GM20000 (cell line): ENCODE measurements around the gene FBXO45.
A peak's percentile ranks its signal among the peaks of the same experiment; 100 is the strongest.
"Not testable (repeated sequence)": the region's sequence is repeated elsewhere in the genome, so short reads cannot be mapped to it uniquely, and the experiment has no call there.

Source experiments
- DNase-seq: peaks from one replicate; pipeline ENCODE4 v3.0.0; 2012; ENCODE audit warnings: low spot score
- TF ChIP-seq, protein P1 (sequence below): IDR thresholded peaks from 2 replicates; pipeline ENCODE4 v1.5.1; 2012; ENCODE audit warnings: mild to moderate bottlenecking, control low read depth; ENCODE audit errors: extremely low read depth, missing control alignments

FBXO45 gene

DNA sequence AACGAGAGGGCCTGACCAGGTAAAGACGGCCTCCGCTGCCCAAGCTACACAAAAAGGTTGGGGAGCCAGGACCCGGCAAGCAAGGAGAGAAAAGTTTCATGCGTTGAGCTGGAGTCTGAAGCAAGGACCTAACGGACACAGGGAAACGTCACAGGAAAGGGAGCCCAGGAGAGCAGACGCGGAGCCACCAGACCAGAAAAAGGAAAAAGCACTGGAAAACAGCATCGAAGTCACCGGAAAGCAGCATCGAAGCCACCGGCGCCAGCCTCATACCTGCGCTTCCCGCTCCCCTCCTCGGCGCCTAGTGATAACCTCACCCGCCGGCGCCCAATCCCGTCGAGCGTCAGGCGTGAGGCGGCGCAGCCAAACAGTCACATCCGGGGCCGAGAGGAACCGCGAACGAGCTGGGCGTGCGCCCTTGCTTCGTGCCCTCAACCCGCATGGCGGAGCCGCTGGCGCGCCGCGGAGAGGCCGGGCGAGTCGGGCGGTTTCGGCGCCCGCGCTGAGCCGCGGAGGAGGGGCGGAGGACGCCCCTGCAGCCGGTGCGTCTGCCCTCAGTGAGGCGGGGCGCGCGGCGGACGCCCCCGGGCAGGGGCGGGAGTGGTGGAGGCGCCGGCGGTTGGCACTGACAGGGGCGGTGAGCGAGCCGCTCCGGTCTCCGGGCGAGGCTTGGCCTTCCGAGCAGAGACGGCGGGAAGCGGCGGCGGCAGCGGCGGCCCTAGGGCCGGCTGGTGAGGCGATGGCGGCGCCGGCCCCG lies at the start of gene FBXO45, which contains the start of gene WDR53:
Gene FBXO45 (plus strand): TSS at position 415 of the 757 bp plus-strand sequence. CDS start 325 bp downstream, at position 740.
Gene WDR53 (minus strand): TSS at position 309 of the 757 bp plus-strand sequence. CDS start 7,079 bp downstream, outside the sequence.
- peak; percentile 97 for DNase-seq
- TF ChIP-seq, protein P1, sequence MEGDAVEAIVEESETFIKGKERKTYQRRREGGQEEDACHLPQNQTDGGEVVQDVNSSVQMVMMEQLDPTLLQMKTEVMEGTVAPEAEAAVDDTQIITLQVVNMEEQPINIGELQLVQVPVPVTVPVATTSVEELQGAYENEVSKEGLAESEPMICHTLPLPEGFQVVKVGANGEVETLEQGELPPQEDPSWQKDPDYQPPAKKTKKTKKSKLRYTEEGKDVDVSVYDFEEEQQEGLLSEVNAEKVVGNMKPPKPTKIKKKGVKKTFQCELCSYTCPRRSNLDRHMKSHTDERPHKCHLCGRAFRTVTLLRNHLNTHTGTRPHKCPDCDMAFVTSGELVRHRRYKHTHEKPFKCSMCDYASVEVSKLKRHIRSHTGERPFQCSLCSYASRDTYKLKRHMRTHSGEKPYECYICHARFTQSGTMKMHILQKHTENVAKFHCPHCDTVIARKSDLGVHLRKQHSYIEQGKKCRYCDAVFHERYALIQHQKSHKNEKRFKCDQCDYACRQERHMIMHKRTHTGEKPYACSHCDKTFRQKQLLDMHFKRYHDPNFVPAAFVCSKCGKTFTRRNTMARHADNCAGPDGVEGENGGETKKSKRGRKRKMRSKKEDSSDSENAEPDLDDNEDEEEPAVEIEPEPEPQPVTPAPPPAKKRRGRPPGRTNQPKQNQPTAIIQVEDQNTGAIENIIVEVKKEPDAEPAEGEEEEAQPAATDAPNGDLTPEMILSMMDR: no peak

GRCh38 chr3:196518966-196519717 lies 49.3 kb upstream of the FBXO45 start:
- peak; percentile 25 for DNase-seq
- TF ChIP-seq, protein P1: no peak

DNA sequence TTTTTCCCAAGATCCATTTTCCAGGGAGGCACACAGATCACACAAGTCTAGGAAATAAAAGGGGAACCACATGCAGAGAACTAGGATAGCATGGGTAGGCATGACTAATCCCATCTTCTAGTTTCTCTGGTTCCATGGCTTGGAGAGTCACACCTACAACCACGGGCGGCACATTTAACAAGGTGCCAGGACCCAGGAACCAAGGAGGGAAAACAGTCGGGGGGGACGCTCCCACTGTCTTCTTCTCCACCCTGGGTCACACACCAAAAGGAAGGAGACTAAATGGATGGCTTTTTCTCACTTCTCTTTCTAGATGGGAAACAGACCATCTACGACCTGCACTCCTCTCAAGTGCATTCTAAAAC lies 48.8 kb upstream of the FBXO45 start:
- TF ChIP-seq, protein P1: no peak
- DNase-seq: no peak

GRCh38 chr3:196521291-196521690 lies 47.2 kb upstream of the FBXO45 start:
- DNase-seq: not testable (repeated sequence)

DNA sequence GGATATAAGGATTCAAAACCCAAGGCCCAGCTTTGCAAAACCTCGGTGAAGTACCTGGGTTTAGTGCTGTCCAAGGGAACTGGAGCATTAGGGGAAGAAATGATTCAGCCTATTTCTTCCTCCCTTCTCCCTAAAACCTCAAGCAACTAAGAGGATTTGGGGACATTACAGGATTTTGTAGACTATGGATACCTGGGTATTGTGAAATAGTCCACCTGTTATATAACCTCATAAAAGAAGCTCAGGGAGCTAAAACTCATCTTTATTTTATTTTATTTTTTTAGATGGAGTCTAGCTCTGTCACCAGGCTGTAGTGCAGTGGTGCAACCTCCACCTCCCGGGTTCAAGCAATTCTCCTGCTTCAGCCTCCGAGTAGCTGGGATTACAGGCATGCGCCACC lies 44.6 kb upstream of the FBXO45 start:
- DNase-seq: no peak
- TF ChIP-seq, protein P1: no peak

GRCh38 chr3:196524527-196524926 lies 43.9 kb upstream of the FBXO45 start:
- no peak for DNase-seq
- TF ChIP-seq, protein P1: no peak

GRCh38 chr3:196525141-196525540 lies 43.3 kb upstream of the FBXO45 start:
- TF ChIP-seq, protein P1: no peak
- DNase-seq: no peak
